Breast epithelium (tissue), 3 donors: ENCODE measurements around the gene OR1D5.

Source experiments
- POLR2A ChIP-seq: fragments of 450-650 bp; IDR thresholded peaks from one replicate; pipeline ENCODE4 v1.6.1; 2016; ENCODE audit warnings: antibody characterized with exemption, mild to moderate bottlenecking, moderate library complexity
- POLR2AphosphoS5 ChIP-seq, 3 donors: sonication (generic); formaldehyde crosslinking; IDR thresholded peaks; one replicate each; pipeline ENCODE4 v1.6.1; 2017; ENCODE audit warnings: antibody characterized with exemption in 3 of 3
- TF ChIP-seq, protein P1 (sequence below), 3 donors: fragments of 450-650 bp; IDR thresholded peaks; one replicate each; pipeline ENCODE4 v1.5.1; 2016 to 2017; ENCODE audit warnings: antibody characterized with exemption in 3 of 3, mild to moderate bottlenecking in 3 of 3, moderate library complexity in 3 of 3

DNA sequence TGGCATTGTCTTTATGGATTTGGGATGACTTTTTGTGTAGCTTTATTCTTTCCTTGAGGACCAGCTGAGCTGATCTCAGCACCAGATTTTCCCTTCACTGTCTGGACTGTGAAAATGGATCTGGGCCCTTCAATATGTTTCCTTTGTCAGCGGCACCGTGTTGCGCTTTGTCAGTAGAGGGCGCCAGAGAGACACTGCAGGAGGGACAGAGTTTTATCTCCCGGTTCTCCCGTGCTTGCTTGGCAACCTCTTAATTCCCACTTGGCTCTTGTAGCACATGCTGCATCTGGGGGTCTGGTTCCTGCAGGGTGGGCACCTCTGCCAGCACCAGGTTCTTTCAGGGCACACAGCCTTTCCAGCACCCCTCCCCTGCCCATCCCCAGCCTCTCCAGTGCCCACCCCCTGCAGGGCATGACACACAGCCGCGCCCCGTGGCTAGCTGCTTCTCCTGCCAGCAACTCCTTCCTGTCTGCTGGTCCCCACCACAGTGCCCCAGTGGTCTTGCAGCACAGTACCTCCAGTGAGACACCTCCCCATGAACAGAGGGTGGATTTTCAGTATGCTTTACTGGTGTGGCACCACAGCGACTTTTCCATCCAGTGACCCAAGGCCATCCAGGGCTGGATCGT lies 19.6 kb downstream of the OR1D5 start:
- TF ChIP-seq POLR2AphosphoS5 (IDR thresholded peaks at IDR 0.05): no peak
- TF ChIP-seq, protein P1, sequence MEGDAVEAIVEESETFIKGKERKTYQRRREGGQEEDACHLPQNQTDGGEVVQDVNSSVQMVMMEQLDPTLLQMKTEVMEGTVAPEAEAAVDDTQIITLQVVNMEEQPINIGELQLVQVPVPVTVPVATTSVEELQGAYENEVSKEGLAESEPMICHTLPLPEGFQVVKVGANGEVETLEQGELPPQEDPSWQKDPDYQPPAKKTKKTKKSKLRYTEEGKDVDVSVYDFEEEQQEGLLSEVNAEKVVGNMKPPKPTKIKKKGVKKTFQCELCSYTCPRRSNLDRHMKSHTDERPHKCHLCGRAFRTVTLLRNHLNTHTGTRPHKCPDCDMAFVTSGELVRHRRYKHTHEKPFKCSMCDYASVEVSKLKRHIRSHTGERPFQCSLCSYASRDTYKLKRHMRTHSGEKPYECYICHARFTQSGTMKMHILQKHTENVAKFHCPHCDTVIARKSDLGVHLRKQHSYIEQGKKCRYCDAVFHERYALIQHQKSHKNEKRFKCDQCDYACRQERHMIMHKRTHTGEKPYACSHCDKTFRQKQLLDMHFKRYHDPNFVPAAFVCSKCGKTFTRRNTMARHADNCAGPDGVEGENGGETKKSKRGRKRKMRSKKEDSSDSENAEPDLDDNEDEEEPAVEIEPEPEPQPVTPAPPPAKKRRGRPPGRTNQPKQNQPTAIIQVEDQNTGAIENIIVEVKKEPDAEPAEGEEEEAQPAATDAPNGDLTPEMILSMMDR (IDR thresholded peaks at IDR 0.05): no peak
- no peak for TF ChIP-seq POLR2A
